B cell (primary cell): Measurements from ENCODE around the gene IER2.

Experiments
- EZH2 ChIP-seq: IDR thresholded peaks from 2 replicates; pipeline ENCODE4 v1.6.1; 2012; ENCODE audit warnings: borderline replicate concordance, low read depth, mild to moderate bottlenecking, moderate library complexity, low read length; ENCODE audit not compliant: insufficient read depth, poor library complexity, severe bottlenecking
- TF ChIP-seq, protein P1 (sequence below): fragments of 200-600 bp; IDR thresholded peaks from one replicate; pipeline ENCODE4 v1.8.0; 2022; ENCODE audit warnings: antibody characterized with exemption, mild to moderate bottlenecking

DNA sequence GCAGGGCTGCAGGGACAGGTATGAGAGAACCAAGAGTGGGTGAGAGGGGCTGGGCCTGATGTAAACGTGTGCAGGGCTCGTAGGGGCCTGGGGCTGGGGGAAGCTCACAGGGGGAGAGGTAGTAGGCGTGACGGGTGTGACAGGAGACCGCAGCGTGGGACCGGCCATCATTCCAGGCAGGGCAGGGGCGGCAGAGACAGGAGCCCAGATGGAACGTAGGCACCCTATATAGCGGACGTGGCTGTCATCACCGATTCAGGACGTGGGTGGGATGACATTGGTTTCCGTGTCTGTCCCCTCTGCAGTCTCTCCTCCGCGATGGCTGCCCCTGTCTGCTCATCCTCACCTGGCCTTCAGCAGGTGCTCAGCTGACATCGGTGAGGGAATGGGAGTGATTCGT lies 48.4 kb downstream of the IER2 start:
- TF ChIP-seq, protein P1, sequence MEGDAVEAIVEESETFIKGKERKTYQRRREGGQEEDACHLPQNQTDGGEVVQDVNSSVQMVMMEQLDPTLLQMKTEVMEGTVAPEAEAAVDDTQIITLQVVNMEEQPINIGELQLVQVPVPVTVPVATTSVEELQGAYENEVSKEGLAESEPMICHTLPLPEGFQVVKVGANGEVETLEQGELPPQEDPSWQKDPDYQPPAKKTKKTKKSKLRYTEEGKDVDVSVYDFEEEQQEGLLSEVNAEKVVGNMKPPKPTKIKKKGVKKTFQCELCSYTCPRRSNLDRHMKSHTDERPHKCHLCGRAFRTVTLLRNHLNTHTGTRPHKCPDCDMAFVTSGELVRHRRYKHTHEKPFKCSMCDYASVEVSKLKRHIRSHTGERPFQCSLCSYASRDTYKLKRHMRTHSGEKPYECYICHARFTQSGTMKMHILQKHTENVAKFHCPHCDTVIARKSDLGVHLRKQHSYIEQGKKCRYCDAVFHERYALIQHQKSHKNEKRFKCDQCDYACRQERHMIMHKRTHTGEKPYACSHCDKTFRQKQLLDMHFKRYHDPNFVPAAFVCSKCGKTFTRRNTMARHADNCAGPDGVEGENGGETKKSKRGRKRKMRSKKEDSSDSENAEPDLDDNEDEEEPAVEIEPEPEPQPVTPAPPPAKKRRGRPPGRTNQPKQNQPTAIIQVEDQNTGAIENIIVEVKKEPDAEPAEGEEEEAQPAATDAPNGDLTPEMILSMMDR = no peak
- TF ChIP-seq EZH2 = no peak
